Keratinocyte (primary cell): ENCODE data around the gene HVCN1. TPM values are rescaled to one million over a fixed set of nuclear protein-coding genes. Genes with fewer than 3 reads are reported as not detected.

Experiments used
- DNase-seq: peaks from one replicate; pipeline ENCODE4 v3.0.0-alpha.2; 2011; ENCODE audit warnings: low read depth, missing footprints, low spot score
- FAIRE-seq: peaks from 2 replicates; lab custom pipeline; 2011; peaks lifted over from hg19 to GRCh38; lab: Jason Lieb, UNC
- H2AFZ ChIP-seq: 2 replicates; pipeline ENCODE4 v1.6.0; 2012; ENCODE audit warnings: low read length, control low read depth, inconsistent platforms; ENCODE audit not compliant: control insufficient read depth
- H3K27ac ChIP-seq: 2 replicates; pipeline ENCODE4 v1.5.1; 2011; ENCODE audit warnings: low read length; ENCODE audit not compliant: control insufficient read depth, insufficient read depth
- H3K27me3 ChIP-seq: 3 replicates; pipeline ENCODE4 v1.6.0; 2011; ENCODE audit warnings: low read length; ENCODE audit not compliant: control insufficient read depth, insufficient read depth; ENCODE audit errors: extremely low read depth
- H3K36me3 ChIP-seq, 2 experiments: 2 replicates in 1 of 2; 3 replicates in 1 of 2; pipeline ENCODE4 v1.5.1; 2011; ENCODE audit warnings: low read length in 2 of 2, mild to moderate bottlenecking in 1 of 2; ENCODE audit not compliant: control insufficient read depth in 2 of 2, insufficient read depth in 2 of 2; ENCODE audit errors: extremely low read depth in 1 of 2
- H3K4me1 ChIP-seq: 3 replicates; pipeline ENCODE4 v1.5.1; 2011; ENCODE audit warnings: low read length; ENCODE audit not compliant: control insufficient read depth, insufficient read depth; ENCODE audit errors: extremely low read depth
- H3K4me2 ChIP-seq: 3 replicates; pipeline ENCODE4 v1.6.0; 2011; ENCODE audit warnings: low read depth, low read length; ENCODE audit not compliant: control insufficient read depth, insufficient read depth; ENCODE audit errors: extremely low read depth
- H3K4me3 ChIP-seq, 3 experiments: fragments of 200-600 bp in 1 of 3; sonication (generic) in 1 of 3; 2 replicates in 2 of 3; 3 replicates in 1 of 3; pipeline ENCODE4 v1.5.1; 2011 to 2016; ENCODE audit warnings: low read length in 3 of 3, mild to moderate bottlenecking in 3 of 3, control low read depth in 2 of 3, inconsistent platforms in 1 of 3, low read depth in 1 of 3, mixed read lengths in 1 of 3, mixed run types in 1 of 3, moderate library complexity in 1 of 3; ENCODE audit not compliant: control insufficient read depth in 2 of 3, insufficient read depth in 2 of 3; ENCODE audit errors: extremely low read depth in 1 of 3
- H3K79me2 ChIP-seq: 2 replicates; pipeline ENCODE4 v1.6.0; 2012; ENCODE audit warnings: low read length; ENCODE audit not compliant: control insufficient read depth, insufficient read depth
- H3K9ac ChIP-seq: 3 replicates; pipeline ENCODE4 v1.6.0; 2011; ENCODE audit warnings: low read length; ENCODE audit not compliant: control insufficient read depth, insufficient read depth; ENCODE audit errors: extremely low read depth
- H3K9me1 ChIP-seq: 3 replicates; pipeline ENCODE4 v1.6.0; 2011; ENCODE audit warnings: low read length; ENCODE audit not compliant: control insufficient read depth, insufficient read depth; ENCODE audit errors: extremely low read depth
- H3K9me3 ChIP-seq: 2 replicates; pipeline ENCODE4 v1.5.1; 2012; ENCODE audit warnings: low read depth, low read length; ENCODE audit not compliant: control insufficient read depth
- H4K20me1 ChIP-seq: 3 replicates; pipeline ENCODE4 v1.6.0; 2011; ENCODE audit warnings: low read length; ENCODE audit not compliant: control insufficient read depth, insufficient read depth; ENCODE audit errors: extremely low read depth
- EZH2 ChIP-seq: IDR thresholded peaks from one replicate; pipeline ENCODE4 v1.6.1; 2012; ENCODE audit warnings: inconsistent platforms, mild to moderate bottlenecking, low read length, moderate library complexity
- dilution Hi-C: fragments of 300-500 bp; cut with MboI; formaldehyde crosslinking; loops from one replicate; pipeline ENCODE4 v1.7.0; 2020; ENCODE audit warnings: low sequenced_read_pairs; ENCODE audit not compliant: extremely low pct_ligation_motif_present
- polyA plus RNA-seq, 5 experiments: library from polyadenylated mRNA; depleted of rRNA in 3 of 5; stranded (reverse) in 3 of 5; stranded (forward) in 1 of 5; unstranded in 1 of 5; fragments of >200 nt; gene quantifications; 1 replicate in 1 of 5; 2 replicates in 3 of 5; 3 replicates in 1 of 5; pipeline versions ENCODE4 v1.2.1 to v1.2.3, GENCODE V29; 2011 to 2012; ENCODE audit warnings: missing spikeins in 2 of 5, low read depth in 1 of 5, low replicate concordance in 1 of 5
- TF ChIP-seq, protein P1 (sequence below), 3 experiments: IDR thresholded peaks in 1 of 3; conservative IDR thresholded peaks in 1 of 3; optimal IDR thresholded peaks in 1 of 3; 2 replicates in 2 of 3; 3 replicates in 1 of 3; pipeline versions ENCODE3 to v1.5.1; 2011; ENCODE audit warnings: low read length in 3 of 3, mild to moderate bottlenecking in 3 of 3, moderate library complexity in 2 of 3, control low read depth in 1 of 3, inconsistent platforms in 1 of 3; ENCODE audit not compliant: insufficient read depth in 2 of 3; ENCODE audit errors: extremely low read depth in 1 of 3

Gene HVCN1
- polyA plus RNA-seq, 1 donor (not counting 4 experiments of a cell fraction or from before 2014, with no cell fraction given) = 1.1 TPM

- Histone ChIP-seq H3K9ac (no peak overlapping the region), H3K9me3 (no peaks in the 10 kb centered on the region), H3K27me3 (no peaks in the 10 kb centered on the region), H3K4me2 (no peak overlapping the region), H4K20me1 (no peaks in the 10 kb centered on the region), H3K4me1 (peaks cover 3% of the 10 kb centered on the region), H3K27ac (no peak overlapping the region), H3K9me1 (no peaks in the 10 kb centered on the region), H3K79me2 (no peaks in the 10 kb centered on the region), H3K36me3 (no peaks in the 10 kb centered on the region), H3K4me3 (no peak overlapping the region), H2AFZ (no peak overlapping the region)
- dilution Hi-C loops = no loop called here
- FAIRE-seq (no peak), DNase-seq (no peak)
- no peak for TF ChIP-seq EZH2
- TF ChIP-seq, protein P1, sequence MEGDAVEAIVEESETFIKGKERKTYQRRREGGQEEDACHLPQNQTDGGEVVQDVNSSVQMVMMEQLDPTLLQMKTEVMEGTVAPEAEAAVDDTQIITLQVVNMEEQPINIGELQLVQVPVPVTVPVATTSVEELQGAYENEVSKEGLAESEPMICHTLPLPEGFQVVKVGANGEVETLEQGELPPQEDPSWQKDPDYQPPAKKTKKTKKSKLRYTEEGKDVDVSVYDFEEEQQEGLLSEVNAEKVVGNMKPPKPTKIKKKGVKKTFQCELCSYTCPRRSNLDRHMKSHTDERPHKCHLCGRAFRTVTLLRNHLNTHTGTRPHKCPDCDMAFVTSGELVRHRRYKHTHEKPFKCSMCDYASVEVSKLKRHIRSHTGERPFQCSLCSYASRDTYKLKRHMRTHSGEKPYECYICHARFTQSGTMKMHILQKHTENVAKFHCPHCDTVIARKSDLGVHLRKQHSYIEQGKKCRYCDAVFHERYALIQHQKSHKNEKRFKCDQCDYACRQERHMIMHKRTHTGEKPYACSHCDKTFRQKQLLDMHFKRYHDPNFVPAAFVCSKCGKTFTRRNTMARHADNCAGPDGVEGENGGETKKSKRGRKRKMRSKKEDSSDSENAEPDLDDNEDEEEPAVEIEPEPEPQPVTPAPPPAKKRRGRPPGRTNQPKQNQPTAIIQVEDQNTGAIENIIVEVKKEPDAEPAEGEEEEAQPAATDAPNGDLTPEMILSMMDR (optimal IDR thresholded peaks at IDR 0.05 in 1 of 3, IDR thresholded peaks at IDR 0.05 in 1 of 3, conservative IDR thresholded peaks at IDR 0.05 in 1 of 3; ENCODE audit: extremely low read depth in 1 of 3, insufficient read depth in 2 of 3, low read length in 3 of 3) = no peak
Measured at GRCh38 chr12:110694330-110694901, 5.5 kb upstream of the HVCN1 start.

GRCh38 chr12:110693731-110694130, 4.8 kb upstream of the HVCN1 start:
- no peaks in the 10 kb centered on the region for H4K20me1 ChIP-seq
- H3K9me3 ChIP-seq = no peaks in the 10 kb centered on the region
- H3K36me3 ChIP-seq = no peaks in the 10 kb centered on the region
- DNase-seq = no peak
- no peak for FAIRE-seq
- H3K9ac ChIP-seq = no peak overlapping the region
- TF ChIP-seq, protein P1 (optimal IDR thresholded peaks at IDR 0.05 in 1 of 3, IDR thresholded peaks at IDR 0.05 in 1 of 3, conservative IDR thresholded peaks at IDR 0.05 in 1 of 3; ENCODE audit: extremely low read depth in 1 of 3, insufficient read depth in 2 of 3, low read length in 3 of 3) = no peak
- TF ChIP-seq EZH2 = no peak
- no peak overlapping the region for H3K27ac ChIP-seq
- H3K4me1 ChIP-seq = peaks cover 4% of the 10 kb centered on the region
- H3K9me1 ChIP-seq = no peaks in the 10 kb centered on the region
- peaks cover under 1% of the 10 kb centered on the region for H3K27me3 ChIP-seq
- no peak overlapping the region for H2AFZ ChIP-seq
- no peaks in the 10 kb centered on the region for H3K79me2 ChIP-seq
- H3K4me2 ChIP-seq = no peak overlapping the region
- dilution Hi-C loops = no loop called here
- no peak overlapping the region for H3K4me3 ChIP-seq
